Cardiac fibroblast (primary cell): Measurements from ENCODE around the gene GNS.

Experiments used
- DNase-seq, 2 donors: peaks; one replicate each; pipeline versions ENCODE4 v3.0.0 to v3.0.0-alpha.2; 2010; ENCODE audit warnings: low read depth in 2 of 2
- H3K4me3 ChIP-seq, 2 donors: replicated peaks in 1 of 2; 1 replicate in 1 of 2; 2 replicates in 1 of 2; pipeline ENCODE4 v1.5.1; 2011; ENCODE audit warnings: low read depth in 2 of 2, low read length in 2 of 2, mild to moderate bottlenecking in 2 of 2, moderate library complexity in 1 of 2
- TF ChIP-seq, protein P1 (sequence below): IDR thresholded peaks from one replicate; pipeline ENCODE4 v1.5.1; 2011; ENCODE audit warnings: low read depth, mild to moderate bottlenecking, low read length, inconsistent platforms

Gene GNS

DNA sequence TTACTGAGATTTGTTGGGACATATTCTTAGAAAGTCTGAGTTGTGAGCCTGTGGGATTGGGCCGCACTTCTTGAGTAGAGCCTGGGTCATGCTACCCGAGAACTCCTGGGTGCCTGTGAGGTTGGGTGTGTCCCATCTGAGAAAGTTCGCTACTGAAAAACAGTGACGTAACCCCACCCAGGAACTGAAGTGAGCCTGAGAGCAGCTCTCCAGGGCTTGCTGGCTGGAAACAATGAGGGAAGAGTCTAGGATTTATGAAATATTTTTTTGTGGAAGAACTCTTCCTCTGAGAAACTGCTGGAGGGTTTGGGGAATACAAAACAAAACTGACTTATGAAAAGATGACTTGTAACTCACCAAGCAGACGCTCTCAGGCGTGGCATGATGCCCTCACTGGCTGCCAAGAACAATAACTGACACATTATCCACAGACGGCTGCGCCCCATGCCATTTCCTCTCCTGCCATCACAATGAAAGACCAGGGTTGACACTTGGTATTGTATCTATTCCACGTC lies 79.7 kb downstream of the GNS start:
- peak; percentile 76 to 90 for DNase-seq
- TF ChIP-seq, protein P1, sequence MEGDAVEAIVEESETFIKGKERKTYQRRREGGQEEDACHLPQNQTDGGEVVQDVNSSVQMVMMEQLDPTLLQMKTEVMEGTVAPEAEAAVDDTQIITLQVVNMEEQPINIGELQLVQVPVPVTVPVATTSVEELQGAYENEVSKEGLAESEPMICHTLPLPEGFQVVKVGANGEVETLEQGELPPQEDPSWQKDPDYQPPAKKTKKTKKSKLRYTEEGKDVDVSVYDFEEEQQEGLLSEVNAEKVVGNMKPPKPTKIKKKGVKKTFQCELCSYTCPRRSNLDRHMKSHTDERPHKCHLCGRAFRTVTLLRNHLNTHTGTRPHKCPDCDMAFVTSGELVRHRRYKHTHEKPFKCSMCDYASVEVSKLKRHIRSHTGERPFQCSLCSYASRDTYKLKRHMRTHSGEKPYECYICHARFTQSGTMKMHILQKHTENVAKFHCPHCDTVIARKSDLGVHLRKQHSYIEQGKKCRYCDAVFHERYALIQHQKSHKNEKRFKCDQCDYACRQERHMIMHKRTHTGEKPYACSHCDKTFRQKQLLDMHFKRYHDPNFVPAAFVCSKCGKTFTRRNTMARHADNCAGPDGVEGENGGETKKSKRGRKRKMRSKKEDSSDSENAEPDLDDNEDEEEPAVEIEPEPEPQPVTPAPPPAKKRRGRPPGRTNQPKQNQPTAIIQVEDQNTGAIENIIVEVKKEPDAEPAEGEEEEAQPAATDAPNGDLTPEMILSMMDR: no peak
- H3K4me3 ChIP-seq: peak overlapping the region; percentile 2 to 9

DNA sequence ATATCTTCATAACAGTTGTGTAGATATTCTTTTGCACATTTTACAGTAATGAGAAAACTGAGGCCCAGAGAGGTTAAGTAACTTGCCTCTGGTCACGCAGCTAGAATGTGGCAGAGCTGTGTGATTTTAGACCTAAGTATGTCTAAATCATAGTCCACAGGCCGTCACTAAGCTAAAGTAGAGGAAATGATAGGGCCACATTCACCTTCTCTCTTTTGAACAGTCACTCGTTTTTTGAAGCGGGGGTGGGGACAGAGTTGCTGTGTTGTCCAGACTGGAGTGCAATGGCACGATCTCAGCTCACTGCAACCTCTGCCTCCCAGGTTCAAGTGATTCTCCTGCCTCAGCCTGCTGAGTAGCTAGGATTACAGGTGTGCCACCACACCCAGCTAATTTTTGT lies 80.4 kb downstream of the GNS start:
- no peak overlapping the region for H3K4me3 ChIP-seq
- no peak for DNase-seq
- TF ChIP-seq, protein P1: no peak

DNA sequence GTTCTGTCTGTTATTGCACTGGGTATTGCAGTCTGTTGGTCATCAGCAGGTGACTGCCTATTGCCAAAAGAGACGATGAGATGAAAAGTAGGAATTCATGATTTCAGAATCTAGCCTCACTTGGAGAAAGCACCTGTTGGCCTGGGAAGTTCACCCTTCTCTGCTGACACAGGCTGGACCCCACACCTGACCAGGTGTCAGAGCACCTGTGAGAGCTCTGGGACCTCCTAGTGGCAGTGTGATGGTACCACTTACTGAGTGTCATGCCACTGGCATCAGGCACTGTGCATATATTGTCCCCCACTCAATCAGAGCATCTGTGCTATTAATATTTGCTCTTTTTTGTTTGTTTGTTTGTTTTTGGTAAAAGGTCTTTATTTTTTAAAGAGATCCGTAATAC lies 81.0 kb downstream of the GNS start:
- no peak for DNase-seq
- TF ChIP-seq, protein P1: no peak
- no peak overlapping the region for H3K4me3 ChIP-seq

DNA sequence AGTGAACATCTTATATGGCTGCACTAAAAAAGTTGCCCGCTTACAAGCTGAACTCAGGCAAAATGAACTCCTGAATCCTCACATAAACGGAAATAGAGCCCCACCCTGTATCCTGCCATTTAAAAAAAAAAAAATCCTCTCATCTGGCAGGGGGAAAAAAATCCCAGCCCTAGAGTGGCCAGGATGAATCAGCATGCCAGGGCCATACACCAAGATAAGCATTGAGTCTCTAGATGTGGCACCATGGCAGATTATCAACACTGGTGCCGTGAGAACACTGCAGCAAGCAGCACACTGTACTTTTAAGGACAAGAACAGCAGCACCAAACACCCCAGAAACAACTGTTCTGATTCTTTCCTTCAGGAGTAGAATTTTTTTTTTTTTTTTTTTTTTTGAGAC lies 83.4 kb downstream of the GNS start:
- DNase-seq: peak; percentile 54 to 70
- no peak overlapping the region for H3K4me3 ChIP-seq
- TF ChIP-seq, protein P1: no peak

DNA sequence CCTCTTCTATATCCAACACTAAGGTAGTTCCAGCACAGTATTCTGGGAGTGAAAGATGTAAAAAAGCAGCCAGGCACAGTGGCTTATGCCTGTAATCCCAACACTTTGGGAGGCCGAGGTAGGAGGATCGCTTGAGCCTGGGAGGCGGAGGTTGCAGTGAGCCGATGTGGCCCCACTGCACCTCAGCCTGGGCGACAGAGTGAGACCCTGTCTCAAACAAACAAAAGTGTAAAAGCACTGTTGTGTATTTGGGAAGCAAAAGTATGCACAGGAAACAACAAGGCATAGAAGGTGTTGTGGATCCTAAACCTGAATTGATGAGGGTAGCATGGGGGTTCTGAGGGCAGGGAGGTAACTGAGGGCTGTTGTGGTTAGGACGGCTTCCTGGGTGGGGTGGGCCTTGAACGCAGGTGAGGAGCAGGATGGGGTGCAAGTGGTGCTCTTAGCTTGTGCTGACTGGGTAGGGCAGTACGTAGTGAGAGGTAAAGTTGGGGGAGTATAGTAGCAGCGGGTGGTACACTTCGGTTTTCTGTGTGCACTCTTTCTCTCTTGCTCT lies 84.8 kb downstream of the GNS start:
- no peak for DNase-seq
- TF ChIP-seq, protein P1: no peak
- no peak overlapping the region for H3K4me3 ChIP-seq

DNA sequence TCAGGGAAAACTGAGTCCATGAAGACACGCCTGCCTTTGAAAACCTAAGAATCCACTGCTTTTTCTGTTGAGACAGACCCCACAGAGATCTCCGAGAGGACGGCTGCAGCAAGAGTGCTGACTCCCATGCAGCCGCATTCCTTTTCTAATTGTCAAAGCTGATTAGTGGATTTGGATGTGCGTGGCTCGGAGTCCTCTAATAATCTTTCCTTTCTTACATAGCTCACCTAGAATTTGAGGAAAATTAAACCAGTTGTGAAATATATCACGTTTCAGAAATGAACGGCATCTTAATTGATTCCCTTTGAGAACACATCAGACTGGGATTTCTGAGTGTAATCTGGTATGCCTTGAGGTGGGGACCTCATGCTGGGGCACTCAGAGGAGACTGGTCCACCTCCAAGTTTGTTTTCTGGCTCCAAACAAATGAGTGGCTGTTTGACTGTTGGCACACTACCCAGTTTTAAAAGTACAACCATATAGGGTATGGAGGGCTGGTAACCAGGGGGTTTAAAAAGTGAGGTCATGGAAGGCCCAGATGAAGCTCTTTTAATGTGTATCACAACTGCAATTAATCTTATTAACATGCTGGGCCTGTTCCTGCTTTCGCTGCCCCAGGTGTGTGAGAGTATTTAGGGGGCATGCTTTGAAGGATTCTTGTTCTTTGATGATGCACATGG lies 85.6 kb downstream of the GNS start:
- TF ChIP-seq, protein P1: no peak
- H3K4me3 ChIP-seq: no peak overlapping the region
- DNase-seq: no peak

DNA sequence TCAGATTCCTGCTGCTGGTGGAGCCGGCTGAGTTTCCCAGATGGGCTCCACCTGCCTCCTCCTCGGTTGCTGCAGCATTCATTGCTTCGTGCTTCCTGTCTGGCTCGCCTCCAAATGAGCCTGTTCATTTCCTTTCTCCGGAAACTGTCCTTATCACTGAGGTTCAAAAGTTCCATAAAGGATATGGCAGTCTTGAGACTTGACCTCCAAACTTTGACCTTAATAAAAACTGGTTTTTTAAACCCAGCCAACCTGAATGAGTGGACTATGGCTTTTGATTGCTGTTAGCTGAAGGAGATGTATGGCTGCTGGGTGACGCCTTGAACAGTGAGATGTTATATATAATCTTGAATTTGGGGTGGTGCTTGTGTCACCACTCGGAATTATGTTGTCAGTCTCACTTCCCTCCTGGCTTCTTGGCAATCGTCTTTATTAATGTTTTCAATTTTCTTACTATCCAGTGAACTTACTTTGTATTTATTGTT lies 86.2 kb downstream of the GNS start:
- H3K4me3 ChIP-seq: no peak overlapping the region
- DNase-seq: peak; percentile 51 to 68
- TF ChIP-seq, protein P1: no peak
